Tibial artery (tissue), 4 donors: ENCODE data around the gene MCIDAS.

Experiments
- DNase-seq, 2 donors: peaks; one replicate each; pipeline ENCODE4 v3.0.0-alpha.2; 2019
- H3K27ac ChIP-seq, 2 donors: fragments of 200-600 bp; sonication (generic) in 1 of 2; 1 replicate in 1 of 2; 2 replicates in 1 of 2; pipeline ENCODE4 v1.5.1; 2018 to 2019; ENCODE audit warnings: mild to moderate bottlenecking in 1 of 2
- H3K27me3 ChIP-seq, 2 donors: fragments of 200-600 bp; sonication (generic) in 1 of 2; one replicate each; pipeline versions ENCODE4 v1.5.1 to v1.6.0; 2016 to 2019
- H3K36me3 ChIP-seq, 3 donors: fragments of 200-600 bp; sonication (generic) in 2 of 3; one replicate each; pipeline ENCODE4 v1.5.1; 2016 to 2019; ENCODE audit warnings: mild to moderate bottlenecking in 2 of 3
- H3K4me1 ChIP-seq, 4 donors: fragments of 200-600 bp; sonication (generic) in 2 of 4; 1 replicate in 3 of 4; 2 replicates in 1 of 4; pipeline ENCODE4 v1.5.1; 2016 to 2019
- H3K4me3 ChIP-seq, 2 donors: fragments of 200-600 bp; sonication (generic) in 1 of 2; 1 replicate in 1 of 2; 2 replicates in 1 of 2; pipeline ENCODE4 v1.5.1; 2018 to 2019; ENCODE audit warnings: mild to moderate bottlenecking in 2 of 2
- H3K9me3 ChIP-seq, 3 donors: fragments of 200-600 bp; sonication (generic) in 1 of 3; one replicate each; pipeline ENCODE4 v1.5.1; 2016 to 2019
- intact Hi-C: fragments of 100-400 bp; cut with DNase I; formaldehyde crosslinking; loops from one replicate; pipeline ENCODE4 v1.15.0; 2023; ENCODE audit warnings: low total_unique reads
- TF ChIP-seq, protein P1 (sequence below), 2 experiments: fragments of 200-600 bp in 1 of 2; fragments of 450-650 bp in 1 of 2; IDR thresholded peaks; one replicate each; pipeline ENCODE4 v1.5.1; 2017 to 2019; ENCODE audit warnings: antibody characterized with exemption in 2 of 2, mild to moderate bottlenecking in 1 of 2, moderate library complexity in 1 of 2

MCIDAS gene

DNA sequence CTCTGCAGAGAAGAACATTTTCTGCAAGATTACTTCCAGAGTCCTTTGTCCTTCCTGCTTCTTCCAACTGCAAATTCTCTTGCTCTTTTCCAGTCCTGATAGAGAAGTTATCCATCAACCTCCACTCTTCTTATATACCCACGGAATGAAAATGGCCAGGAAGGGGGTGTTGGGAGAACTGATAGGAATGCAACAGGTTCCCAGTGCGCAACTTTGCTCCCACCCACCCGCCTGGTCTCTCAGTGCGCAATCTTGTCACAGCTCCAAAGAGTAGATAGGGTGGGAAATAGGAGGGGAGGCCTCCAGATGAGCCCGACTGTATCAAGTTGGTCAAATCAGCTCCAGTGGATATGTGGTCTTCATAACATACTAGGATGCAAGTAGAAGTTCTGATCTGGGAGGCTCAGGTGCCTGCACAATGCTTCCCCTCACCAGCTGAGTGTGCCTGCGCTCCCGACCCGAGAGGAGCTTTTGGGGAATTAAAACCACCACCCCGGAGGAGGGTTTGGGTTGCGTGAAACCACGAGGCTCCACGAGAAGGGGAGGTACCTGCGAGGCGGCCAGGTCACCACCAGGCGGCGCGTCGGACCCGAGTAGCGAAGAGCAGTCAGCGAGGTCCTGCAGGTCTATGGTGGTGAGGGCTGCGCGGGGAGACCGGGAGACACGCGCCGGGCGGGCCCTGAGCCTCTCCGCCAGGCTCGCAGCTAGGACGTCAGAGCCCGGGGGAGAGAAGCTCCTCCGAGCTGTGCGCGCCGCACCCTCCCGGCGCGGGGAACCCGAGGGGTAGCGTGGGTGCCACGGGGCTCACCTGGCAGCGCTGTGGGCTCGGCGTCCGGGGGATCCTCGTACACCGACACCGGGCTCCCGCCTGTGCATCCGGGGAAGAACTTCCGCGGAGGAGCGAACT lies 835 bp downstream of the MCIDAS start:
- no peak overlapping the region for H3K27ac ChIP-seq
- peak overlapping the region; percentile 42 to 50 for H3K4me3 ChIP-seq
- no peaks in the 10 kb centered on the region for H3K9me3 ChIP-seq
- peaks cover 3 to 100% of the 10 kb centered on the region in 2 donors for H3K27me3 ChIP-seq
- peaks cover 0 to 28% (median 21%) of the 10 kb centered on the region in 4 donors for H3K4me1 ChIP-seq
- TF ChIP-seq, protein P1, sequence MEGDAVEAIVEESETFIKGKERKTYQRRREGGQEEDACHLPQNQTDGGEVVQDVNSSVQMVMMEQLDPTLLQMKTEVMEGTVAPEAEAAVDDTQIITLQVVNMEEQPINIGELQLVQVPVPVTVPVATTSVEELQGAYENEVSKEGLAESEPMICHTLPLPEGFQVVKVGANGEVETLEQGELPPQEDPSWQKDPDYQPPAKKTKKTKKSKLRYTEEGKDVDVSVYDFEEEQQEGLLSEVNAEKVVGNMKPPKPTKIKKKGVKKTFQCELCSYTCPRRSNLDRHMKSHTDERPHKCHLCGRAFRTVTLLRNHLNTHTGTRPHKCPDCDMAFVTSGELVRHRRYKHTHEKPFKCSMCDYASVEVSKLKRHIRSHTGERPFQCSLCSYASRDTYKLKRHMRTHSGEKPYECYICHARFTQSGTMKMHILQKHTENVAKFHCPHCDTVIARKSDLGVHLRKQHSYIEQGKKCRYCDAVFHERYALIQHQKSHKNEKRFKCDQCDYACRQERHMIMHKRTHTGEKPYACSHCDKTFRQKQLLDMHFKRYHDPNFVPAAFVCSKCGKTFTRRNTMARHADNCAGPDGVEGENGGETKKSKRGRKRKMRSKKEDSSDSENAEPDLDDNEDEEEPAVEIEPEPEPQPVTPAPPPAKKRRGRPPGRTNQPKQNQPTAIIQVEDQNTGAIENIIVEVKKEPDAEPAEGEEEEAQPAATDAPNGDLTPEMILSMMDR (IDR thresholded peaks at IDR 0.05), result peak; percentile 24 to 29
- DNase-seq, result no peak
- intact Hi-C loops, result no loop called here
- no peaks in the 10 kb centered on the region for H3K36me3 ChIP-seq

DNA sequence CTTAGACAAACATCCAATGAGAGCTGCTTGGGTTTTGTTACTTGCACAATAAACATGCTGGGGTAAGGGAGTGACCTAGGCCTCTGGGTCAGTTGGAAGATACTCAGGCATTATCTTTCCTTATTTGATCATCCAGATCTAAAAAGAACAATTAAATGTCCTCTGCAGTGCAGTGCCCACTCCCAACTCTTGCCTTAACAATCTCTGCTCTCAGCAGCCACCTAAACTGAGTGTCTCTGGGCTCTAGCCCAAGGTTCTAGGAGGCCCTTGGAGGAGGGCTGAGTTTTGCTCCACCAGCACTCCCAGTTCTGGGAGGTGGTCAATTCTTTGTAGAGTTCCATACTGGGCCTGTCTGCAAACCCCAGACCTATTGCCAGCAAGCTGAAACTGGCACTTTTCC lies 1.8 kb downstream of the MCIDAS start:
- Histone ChIP-seq H3K4me3 (no peak overlapping the region), H3K27ac (no peak overlapping the region), H3K36me3 (no peaks in the 10 kb centered on the region), H3K27me3 (peaks cover 3 to 100% of the 10 kb centered on the region in 2 donors), H3K4me1 (peaks cover 0 to 30% (median 26%) of the 10 kb centered on the region in 4 donors), H3K9me3 (no peaks in the 10 kb centered on the region)
- intact Hi-C loops, result no loop called here
- DNase-seq, result no peak
- TF ChIP-seq, protein P1 (IDR thresholded peaks at IDR 0.05), result no peak

DNA sequence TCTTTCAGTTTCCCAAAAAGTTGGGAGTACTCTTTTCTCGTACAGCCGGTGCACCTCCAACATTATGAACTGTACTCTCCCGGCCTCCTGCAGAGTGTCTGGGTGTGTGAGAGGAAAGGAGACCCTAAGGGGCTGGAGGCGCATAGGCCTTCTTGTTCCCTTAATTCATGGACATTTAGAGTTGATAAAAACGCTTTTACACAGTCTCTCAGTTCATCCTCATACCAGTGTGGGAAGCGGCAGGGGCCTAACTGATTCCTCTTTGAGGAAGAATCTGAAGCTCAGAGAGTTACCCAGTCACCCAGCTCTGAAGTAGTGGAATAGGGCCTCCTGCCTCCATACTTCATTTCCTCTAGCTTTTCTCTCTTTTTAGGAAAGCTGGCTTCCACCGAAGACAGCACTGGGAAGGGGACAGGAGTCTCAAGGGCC lies 3.3 kb downstream of the MCIDAS start:
- intact Hi-C loops, result no loop called here
- peaks cover 3 to 93% of the 10 kb centered on the region in 2 donors for H3K27me3 ChIP-seq

DNA sequence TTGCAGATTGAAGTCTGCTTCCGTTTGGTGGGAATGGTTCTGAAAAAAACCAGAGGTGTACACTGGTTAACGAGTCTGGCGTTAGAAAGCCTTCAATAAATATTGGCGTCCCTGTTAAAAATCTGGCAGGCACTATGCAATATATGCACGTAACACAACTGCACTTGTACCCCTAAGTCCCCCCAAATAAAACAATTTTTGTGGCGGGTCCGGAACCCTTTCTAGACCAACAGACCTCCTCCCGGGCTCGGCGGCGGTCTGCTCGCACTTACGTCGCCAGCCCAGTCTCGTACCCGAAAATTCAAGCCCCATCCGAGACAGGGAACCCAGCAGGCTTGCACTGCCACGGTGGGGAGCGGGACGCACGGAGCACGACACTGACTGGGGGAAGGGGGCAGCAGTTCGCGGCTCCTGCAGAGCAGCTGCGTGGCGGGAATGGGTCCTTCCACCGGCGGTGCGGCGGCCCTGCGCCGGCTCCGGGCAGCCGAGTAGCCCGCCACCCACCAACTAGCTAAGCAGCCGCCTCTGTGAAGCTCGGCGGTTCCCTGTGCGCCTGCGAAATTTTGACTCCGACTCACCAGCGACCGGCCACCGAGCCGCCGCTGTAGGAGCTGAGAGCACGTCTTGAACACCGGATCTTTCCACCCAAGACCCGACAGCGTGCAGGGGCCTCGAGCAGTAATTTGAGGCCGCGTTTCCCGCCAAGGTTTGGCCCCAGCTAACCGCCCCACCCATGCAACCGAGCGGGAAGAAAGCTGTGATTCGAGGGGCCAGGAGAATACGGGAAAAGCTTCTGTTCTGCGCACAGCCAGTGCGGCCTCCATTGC lies 3.9 kb downstream of the MCIDAS start:
- peaks cover 0 to 33% (median 28%) of the 10 kb centered on the region in 4 donors for H3K4me1 ChIP-seq
- intact Hi-C loops, result no loop called here
- H3K4me3 ChIP-seq, result no peak overlapping the region
- H3K9me3 ChIP-seq, result no peaks in the 10 kb centered on the region
- no peak for DNase-seq
- TF ChIP-seq, protein P1 (IDR thresholded peaks at IDR 0.05), result no peak
- H3K27ac ChIP-seq, result no peak overlapping the region
- no peaks in the 10 kb centered on the region for H3K36me3 ChIP-seq
- peaks cover 3 to 90% of the 10 kb centered on the region in 2 donors for H3K27me3 ChIP-seq

More for the DNA sequence above, 3.3 kb downstream of the MCIDAS start:
- no peak overlapping the region for H3K27ac ChIP-seq
- peaks cover 0 to 33% (median 28%) of the 10 kb centered on the region in 4 donors for H3K4me1 ChIP-seq
- no peak overlapping the region for H3K4me3 ChIP-seq
- no peaks in the 10 kb centered on the region for H3K36me3 ChIP-seq
- H3K9me3 ChIP-seq, result no peaks in the 10 kb centered on the region
- TF ChIP-seq, protein P1 (IDR thresholded peaks at IDR 0.05), result no peak
- no peak for DNase-seq

DNA sequence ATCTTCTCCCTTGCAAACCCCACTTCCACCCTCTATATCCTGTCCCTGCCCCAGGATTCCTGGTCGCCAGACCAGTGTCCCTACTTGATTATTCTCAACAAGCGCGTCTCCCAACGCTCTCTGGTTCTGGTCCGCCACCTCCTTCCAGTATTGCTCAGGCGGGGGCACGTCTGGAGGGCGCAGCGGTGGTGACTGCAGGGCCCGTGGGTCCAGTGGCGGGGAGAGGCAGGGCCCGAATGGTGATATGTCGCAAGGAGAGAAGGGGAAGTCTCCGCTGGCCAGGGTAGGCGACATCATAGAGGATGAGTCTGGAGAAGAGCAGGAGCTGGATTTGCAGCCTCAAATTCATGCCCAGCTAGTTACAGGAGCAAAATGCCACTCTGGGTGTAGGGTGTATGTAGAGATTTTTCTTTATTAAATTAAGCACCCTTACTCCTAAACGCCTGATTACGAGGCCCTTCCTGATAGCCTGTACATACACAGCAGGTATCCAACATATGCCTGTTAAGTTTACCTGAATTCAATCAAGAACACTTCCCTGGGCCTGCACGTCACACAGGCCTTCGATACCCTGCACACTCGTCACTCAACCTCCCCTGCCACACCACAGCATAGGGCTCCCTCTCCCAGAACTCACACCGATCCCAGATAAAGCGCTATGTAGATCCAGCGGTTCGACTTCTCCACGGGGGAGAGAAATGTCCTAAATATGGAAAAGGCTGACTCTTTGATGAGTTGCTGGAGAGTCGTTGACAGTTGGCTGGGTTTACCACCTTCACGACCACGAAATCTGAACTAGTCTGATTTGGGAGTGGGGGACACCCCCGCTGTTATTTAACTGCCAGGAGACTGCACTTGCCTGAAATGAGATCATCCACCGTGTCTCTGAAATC lies 4.8 kb downstream of the MCIDAS start:
- intact Hi-C loops, result no loop called here
- no peaks in the 10 kb centered on the region for H3K36me3 ChIP-seq
- H3K4me1 ChIP-seq, result peaks cover 0 to 24% (median 22%) of the 10 kb centered on the region in 4 donors
- H3K27ac ChIP-seq, result no peak overlapping the region
- H3K27me3 ChIP-seq, result peaks cover 3 to 85% of the 10 kb centered on the region in 2 donors
- H3K9me3 ChIP-seq, result no peaks in the 10 kb centered on the region
- no peak for DNase-seq
- TF ChIP-seq, protein P1 (IDR thresholded peaks at IDR 0.05), result no peak
- H3K4me3 ChIP-seq, result no peak overlapping the region
